ENCODE measurements around the gene LAMB4.

Gene LAMB4

GRCh38 chr7:107999779-108000560 is 130.2 kb downstream of the LAMB4 start:
- DNase-seq (ENCODE audit: extremely low read depth in 1 of 2, low read depth in 1 of 2) = no peak

- DNase-seq (ENCODE audit: extremely low read depth in 1 of 2, low read depth in 1 of 2) = no peak
Observed at GRCh38 chr7:107998660-107999480, 131.3 kb downstream of the LAMB4 start.

GRCh38 chr7:107998150-107998549 is 132.0 kb downstream of the LAMB4 start:
- DNase-seq (ENCODE audit: extremely low read depth in 1 of 2, low read depth in 1 of 2) = no peak

GRCh38 chr7:107996072-107996882 is 133.9 kb downstream of the LAMB4 start:
- DNase-seq (ENCODE audit: extremely low read depth in 1 of 2, low read depth in 1 of 2) = no peak

- no peak for DNase-seq (ENCODE audit: extremely low read depth in 1 of 2, low read depth in 1 of 2)
Observed at GRCh38 chr7:107995184-107996071, 134.7 kb downstream of the LAMB4 start.

- no peak for DNase-seq (ENCODE audit: extremely low read depth in 1 of 2, low read depth in 1 of 2)
Observed at GRCh38 chr7:107994421-107995030, 135.6 kb downstream of the LAMB4 start.

GRCh38 chr7:107993891-107994291 is 136.3 kb downstream of the LAMB4 start:
- DNase-seq (ENCODE audit: extremely low read depth in 1 of 2, low read depth in 1 of 2) = no peak

GRCh38 chr7:107989618-107990373 is 140.4 kb downstream of the LAMB4 start:
- no peak for DNase-seq (ENCODE audit: extremely low read depth in 1 of 2, low read depth in 1 of 2)

- DNase-seq (ENCODE audit: extremely low read depth in 1 of 2, low read depth in 1 of 2) = no peak
Observed at GRCh38 chr7:107982918-107983389, 147.2 kb downstream of the LAMB4 start.

GRCh38 chr7:107982042-107982840 is 147.9 kb downstream of the LAMB4 start:
- DNase-seq (ENCODE audit: extremely low read depth in 1 of 2, low read depth in 1 of 2) = no peak

- no peak for DNase-seq (ENCODE audit: extremely low read depth in 1 of 2, low read depth in 1 of 2)
Observed at GRCh38 chr7:107981466-107981865, 148.7 kb downstream of the LAMB4 start.

GRCh38 chr7:107980671-107981190 is 149.4 kb downstream of the LAMB4 start:
- DNase-seq (ENCODE audit: extremely low read depth in 1 of 2, low read depth in 1 of 2) = no peak

GRCh38 chr7:107980171-107980570 is 150.0 kb downstream of the LAMB4 start:
- DNase-seq (ENCODE audit: extremely low read depth in 1 of 2, low read depth in 1 of 2) = no peak

- no peak for DNase-seq (ENCODE audit: extremely low read depth in 1 of 2, low read depth in 1 of 2)
Observed at GRCh38 chr7:107978815-107979408, 151.2 kb downstream of the LAMB4 start.

GRCh38 chr7:107977048-107977447 is 153.1 kb downstream of the LAMB4 start:
- DNase-seq (ENCODE audit: extremely low read depth in 1 of 2, low read depth in 1 of 2) = no peak

- no peak for DNase-seq (ENCODE audit: extremely low read depth in 1 of 2, low read depth in 1 of 2)
Observed at GRCh38 chr7:107976620-107977019, 153.5 kb downstream of the LAMB4 start.

- DNase-seq (ENCODE audit: extremely low read depth in 1 of 2, low read depth in 1 of 2) = no peak
Observed at GRCh38 chr7:107975394-107976013, 154.7 kb downstream of the LAMB4 start.
